ENCODE measurements around the gene RAB34.

Gene RAB34

GRCh38 chr17:28744104-28744971 lies 26.7 kb upstream of the RAB34 start:
- TF ChIP-seq, protein P1, sequence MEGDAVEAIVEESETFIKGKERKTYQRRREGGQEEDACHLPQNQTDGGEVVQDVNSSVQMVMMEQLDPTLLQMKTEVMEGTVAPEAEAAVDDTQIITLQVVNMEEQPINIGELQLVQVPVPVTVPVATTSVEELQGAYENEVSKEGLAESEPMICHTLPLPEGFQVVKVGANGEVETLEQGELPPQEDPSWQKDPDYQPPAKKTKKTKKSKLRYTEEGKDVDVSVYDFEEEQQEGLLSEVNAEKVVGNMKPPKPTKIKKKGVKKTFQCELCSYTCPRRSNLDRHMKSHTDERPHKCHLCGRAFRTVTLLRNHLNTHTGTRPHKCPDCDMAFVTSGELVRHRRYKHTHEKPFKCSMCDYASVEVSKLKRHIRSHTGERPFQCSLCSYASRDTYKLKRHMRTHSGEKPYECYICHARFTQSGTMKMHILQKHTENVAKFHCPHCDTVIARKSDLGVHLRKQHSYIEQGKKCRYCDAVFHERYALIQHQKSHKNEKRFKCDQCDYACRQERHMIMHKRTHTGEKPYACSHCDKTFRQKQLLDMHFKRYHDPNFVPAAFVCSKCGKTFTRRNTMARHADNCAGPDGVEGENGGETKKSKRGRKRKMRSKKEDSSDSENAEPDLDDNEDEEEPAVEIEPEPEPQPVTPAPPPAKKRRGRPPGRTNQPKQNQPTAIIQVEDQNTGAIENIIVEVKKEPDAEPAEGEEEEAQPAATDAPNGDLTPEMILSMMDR (conservative IDR thresholded peaks at IDR 0.05): no peak; the same call in 1 of the 2 replicates
- TF ChIP-seq ZFX (IDR thresholded peaks at IDR 0.05): no peak
- H3K27ac ChIP-seq: peak overlapping the region; percentile 96

DNA sequence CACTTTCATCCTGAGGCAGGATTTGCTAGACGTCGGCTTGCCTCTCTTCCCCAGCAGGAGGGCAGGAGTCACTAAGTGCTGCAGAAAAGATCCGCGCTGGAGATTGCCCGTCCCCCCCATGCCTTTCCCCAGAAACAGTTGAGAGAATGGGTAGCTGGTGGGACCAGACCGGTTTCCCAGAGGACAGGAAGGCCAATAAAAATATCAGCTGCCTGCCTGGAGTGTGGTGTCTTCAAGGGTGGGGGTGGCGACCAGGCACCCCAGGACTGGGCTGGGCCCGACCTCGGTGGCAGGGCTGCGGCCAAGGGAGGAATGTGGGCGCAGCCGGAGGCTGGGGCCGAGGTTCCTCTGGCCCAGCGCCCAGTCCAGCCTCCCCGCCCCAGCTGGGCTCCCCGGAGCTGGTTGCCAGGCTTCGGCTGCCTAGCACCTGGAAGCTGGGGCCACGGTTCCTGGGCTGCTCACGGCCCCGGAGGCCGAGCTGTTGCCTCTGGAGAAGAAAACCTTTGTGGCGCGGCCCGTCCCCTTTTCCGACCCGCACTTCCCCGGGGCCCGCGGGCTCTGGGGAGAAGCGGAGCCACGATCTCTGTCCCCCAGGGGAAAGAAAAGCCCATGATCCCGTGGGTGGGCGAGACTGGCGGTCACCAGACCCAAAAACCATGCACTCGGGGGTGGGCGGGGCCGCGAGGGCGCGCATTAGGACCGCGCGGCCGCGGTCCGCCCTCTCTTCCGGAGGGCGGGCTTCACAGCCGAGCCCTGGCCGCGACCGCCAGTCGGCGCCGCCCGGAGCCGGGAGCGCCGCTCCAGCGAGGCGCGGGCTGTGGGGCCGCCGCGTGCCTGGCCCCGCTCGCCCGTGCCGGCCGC lies 25.8 kb upstream of the RAB34 start, which contains the start of gene TRAF4:
Gene TRAF4, plus strand, starts transcription at position 769 of the 861 bp plus-strand sequence. CDS start 102 bp downstream, outside the sequence.
- peak within 1 kb of the TSS; percentile 96 for H3K27ac ChIP-seq
- TF ChIP-seq, protein P1 (conservative IDR thresholded peaks at IDR 0.05): no peak; the same call in 1 of the 2 replicates
- no peak for TF ChIP-seq ZFX (IDR thresholded peaks at IDR 0.05)

DNA sequence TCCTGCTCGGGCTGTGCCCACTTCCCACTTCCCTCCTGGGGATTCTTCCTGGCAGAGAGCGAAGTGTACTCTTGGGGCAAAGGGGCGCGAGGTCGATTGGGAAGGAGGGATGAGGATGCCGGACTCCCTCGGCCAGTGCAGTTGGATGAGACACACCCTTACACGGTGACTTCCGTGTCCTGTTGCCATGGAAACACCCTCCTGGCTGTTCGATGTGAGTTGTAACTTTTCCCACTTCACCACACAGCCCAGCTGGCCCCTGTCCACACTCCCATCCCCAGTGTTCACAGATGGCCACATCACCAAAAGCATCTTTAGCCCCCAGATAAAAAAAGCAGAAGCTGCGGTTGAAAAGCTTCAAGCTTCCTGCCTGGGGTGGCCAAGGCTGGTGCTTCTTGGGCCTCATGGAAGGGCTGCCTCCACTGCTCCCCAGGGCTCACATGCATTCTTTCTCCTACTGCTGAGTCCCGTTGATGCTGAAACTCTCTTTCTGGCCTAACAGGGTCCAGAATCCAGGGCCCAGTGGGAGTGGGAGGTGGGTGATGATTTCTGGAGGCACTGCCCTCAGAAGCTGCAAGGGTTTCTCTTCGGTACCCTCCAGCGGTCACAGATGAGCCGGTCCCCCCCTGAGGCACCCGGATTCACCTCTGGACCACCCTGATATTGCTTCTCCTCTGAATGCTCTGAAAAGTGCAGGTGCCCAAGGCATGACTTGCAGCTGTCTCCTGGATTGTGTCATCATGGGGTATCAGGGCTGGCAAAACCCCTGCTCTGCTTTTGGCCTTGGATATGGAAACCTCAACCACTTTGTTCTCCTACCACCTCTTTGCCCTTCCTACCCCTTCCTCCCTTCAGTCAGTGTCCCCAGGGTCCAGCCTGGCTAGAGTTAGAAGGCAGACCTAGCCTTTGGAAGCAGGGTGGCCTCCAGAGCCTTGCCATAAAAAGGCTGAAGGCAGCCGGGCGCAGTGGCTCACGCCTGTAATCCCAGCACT lies 24.0 kb upstream of the RAB34 start:
- peak overlapping the region; percentile 96 for H3K27ac ChIP-seq

DNA sequence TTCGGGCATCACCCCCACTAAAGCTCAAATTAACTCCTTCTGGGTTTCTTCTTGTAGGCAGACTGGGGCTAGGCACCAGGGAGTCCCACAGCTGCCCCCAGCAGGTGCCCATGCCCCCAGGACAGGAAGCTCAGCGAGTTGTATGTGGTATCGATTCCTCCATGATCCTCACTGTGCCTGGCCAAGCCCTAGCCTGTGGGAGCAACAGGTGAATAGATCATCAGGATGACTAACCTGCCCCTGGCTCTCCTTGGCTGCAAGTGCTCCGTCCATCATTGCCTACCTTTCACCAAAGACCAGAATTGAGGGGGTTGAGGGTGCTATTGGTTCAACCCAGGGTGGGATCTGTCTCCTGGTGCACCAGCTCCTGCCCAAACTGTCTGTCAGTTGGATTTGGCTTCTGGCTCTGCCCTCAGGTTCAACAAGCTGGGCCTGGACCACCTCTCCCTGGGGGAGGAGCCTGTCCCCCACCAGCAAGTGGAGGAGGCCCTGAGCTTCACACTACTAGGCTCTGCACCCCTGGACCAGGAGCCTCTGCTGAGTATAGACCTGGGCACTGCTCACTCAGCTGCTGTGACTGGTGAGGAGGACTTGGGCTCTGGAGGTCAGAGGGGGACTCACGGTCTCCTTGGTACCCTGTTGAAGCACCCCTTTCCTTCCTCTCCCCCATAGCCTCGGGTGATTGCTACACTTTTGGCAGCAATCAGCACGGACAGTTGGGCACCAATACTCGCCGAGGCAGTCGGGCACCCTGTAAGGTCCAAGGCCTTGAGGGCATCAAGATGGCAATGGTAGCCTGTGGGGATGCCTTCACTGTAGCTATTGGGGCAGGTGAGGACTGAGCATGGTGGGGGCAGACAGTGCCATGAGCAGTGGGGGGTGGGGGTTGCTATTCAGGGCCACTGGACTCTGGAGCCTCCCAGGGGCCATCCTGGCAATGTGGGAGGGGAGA lies 23.0 kb upstream of the RAB34 start:
- H3K27ac ChIP-seq: no peak overlapping the region
- no peak for TF ChIP-seq ZFX (IDR thresholded peaks at IDR 0.05)
- TF ChIP-seq, protein P1 (conservative IDR thresholded peaks at IDR 0.05): no peak

More for the DNA sequence above, 24.0 kb upstream of the RAB34 start:
- TF ChIP-seq, protein P1 (conservative IDR thresholded peaks at IDR 0.05): no peak
- no peak for TF ChIP-seq ZFX (IDR thresholded peaks at IDR 0.05)

DNA sequence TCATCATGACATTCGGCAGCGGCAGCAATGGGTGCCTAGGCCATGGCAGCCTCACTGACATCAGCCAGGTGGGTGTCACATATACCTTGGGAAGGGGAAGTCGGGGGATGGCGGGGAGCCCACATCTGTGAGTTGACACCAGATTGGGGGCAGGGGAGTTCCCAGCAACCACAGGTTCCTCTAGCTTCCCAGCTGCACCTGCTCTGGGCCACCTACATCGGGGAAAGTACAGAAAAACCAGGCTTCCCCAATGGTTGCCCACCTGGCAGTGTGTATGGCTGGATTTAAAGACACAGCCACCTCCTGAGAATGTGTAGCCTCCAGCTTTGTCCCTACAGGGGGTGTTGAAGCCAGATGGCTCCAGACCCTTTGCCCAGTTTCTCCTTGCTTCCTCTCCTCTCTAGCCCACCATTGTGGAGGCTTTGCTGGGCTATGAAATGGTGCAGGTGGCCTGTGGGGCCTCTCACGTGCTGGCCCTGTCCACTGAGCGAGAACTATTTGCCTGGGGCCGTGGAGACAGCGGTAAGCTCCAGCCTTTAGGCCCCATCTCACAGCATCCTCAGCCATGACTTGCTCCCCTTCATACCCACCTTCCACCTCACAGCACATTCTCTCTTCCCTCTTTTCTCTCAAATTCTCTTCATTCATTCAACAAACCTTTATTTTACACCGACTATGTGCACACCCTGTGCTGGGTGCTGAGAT lies 21.2 kb upstream of the RAB34 start:
- H3K27ac ChIP-seq: no peak overlapping the region

More for the DNA sequence above, 21.2 kb upstream of the RAB34 start:
- TF ChIP-seq ZFX (IDR thresholded peaks at IDR 0.05): no peak
- TF ChIP-seq, protein P1 (conservative IDR thresholded peaks at IDR 0.05): no peak
